ENCODE results near the gene HSPB7. TPM values are rescaled to one million over a fixed set of nuclear protein-coding genes. Genes with fewer than 3 reads are reported as not detected.

Gene HSPB7
- polyA plus RNA-seq, 1 donor (not counting 4 experiments of a cell fraction or from before 2014, with no cell fraction given), result 0.05 TPM

DNA sequence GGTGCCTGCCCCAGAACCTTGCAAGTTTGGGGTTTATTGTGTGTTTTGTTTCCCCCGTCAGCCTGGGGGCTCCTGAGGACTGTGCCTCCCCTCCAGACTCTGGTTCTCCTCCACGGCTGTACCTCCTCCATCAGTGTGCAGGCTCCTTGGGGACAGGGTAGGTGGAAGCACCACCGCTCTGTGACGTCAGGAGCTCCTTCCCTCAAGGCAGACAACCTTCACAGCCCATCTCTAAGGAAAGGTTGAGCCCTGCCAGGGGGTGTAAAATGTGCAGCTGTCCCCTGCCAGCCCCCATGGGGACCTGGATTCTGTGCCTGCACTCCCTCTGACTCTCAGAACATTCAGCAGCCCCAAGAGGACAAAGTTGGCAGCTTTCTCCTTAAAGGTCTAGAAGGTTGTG lies 465 bp upstream of the HSPB7 start:
- no peak overlapping the region for H3K9ac ChIP-seq (ENCODE audit: control insufficient read depth, extremely low read depth, insufficient read depth, low read length)
- DNase-seq (ENCODE audit: low read depth, low spot score) (no peak), FAIRE-seq (no peak)
- dilution Hi-C loops (cut with MboI; ENCODE audit: extremely low pct_ligation_motif_present, low sequenced_read_pairs), result no loop called here
- no peaks in the 10 kb centered on the region for H3K27me3 ChIP-seq (ENCODE audit: control insufficient read depth, extremely low read depth, insufficient read depth, low read length)
- H3K9me3 ChIP-seq (ENCODE audit: control insufficient read depth, low read depth, low read length), result no peaks in the 10 kb centered on the region
- H3K4me1 ChIP-seq (ENCODE audit: control insufficient read depth, extremely low read depth, insufficient read depth, low read length), result peaks cover 2% of the 10 kb centered on the region
- H3K9me1 ChIP-seq (ENCODE audit: control insufficient read depth, extremely low read depth, insufficient read depth, low read length), result no peaks in the 10 kb centered on the region
- no peak overlapping the region for H3K27ac ChIP-seq (ENCODE audit: control insufficient read depth, insufficient read depth, low read length)
- peaks cover 5% of the 10 kb centered on the region for H4K20me1 ChIP-seq (ENCODE audit: control insufficient read depth, extremely low read depth, insufficient read depth, low read length)
- TF ChIP-seq EZH2 (IDR thresholded peaks at IDR 0.05; ENCODE audit: low read length), result no peak
- TF ChIP-seq, protein P1, sequence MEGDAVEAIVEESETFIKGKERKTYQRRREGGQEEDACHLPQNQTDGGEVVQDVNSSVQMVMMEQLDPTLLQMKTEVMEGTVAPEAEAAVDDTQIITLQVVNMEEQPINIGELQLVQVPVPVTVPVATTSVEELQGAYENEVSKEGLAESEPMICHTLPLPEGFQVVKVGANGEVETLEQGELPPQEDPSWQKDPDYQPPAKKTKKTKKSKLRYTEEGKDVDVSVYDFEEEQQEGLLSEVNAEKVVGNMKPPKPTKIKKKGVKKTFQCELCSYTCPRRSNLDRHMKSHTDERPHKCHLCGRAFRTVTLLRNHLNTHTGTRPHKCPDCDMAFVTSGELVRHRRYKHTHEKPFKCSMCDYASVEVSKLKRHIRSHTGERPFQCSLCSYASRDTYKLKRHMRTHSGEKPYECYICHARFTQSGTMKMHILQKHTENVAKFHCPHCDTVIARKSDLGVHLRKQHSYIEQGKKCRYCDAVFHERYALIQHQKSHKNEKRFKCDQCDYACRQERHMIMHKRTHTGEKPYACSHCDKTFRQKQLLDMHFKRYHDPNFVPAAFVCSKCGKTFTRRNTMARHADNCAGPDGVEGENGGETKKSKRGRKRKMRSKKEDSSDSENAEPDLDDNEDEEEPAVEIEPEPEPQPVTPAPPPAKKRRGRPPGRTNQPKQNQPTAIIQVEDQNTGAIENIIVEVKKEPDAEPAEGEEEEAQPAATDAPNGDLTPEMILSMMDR (optimal IDR thresholded peaks at IDR 0.05 in 1 of 3, IDR thresholded peaks at IDR 0.05 in 1 of 3, conservative IDR thresholded peaks at IDR 0.05 in 1 of 3; ENCODE audit: extremely low read depth in 1 of 3, insufficient read depth in 2 of 3, low read length in 3 of 3), result no peak
- H3K79me2 ChIP-seq (ENCODE audit: control insufficient read depth, insufficient read depth, low read length), result no peaks in the 10 kb centered on the region
- no peak overlapping the region for H3K4me3 ChIP-seq (ENCODE audit: control insufficient read depth in 2 of 3, extremely low read depth in 1 of 3, insufficient read depth in 2 of 3, low read depth in 1 of 3, low read length in 3 of 3)
- no peak overlapping the region for H2AFZ ChIP-seq (ENCODE audit: control insufficient read depth, low read length)
- H3K36me3 ChIP-seq (ENCODE audit: control insufficient read depth in 2 of 2, extremely low read depth in 1 of 2, insufficient read depth in 2 of 2, low read length in 2 of 2), result no peaks in the 10 kb centered on the region
- no peak overlapping the region for H3K4me2 ChIP-seq (ENCODE audit: control insufficient read depth, extremely low read depth, insufficient read depth, low read depth, low read length)

DNA sequence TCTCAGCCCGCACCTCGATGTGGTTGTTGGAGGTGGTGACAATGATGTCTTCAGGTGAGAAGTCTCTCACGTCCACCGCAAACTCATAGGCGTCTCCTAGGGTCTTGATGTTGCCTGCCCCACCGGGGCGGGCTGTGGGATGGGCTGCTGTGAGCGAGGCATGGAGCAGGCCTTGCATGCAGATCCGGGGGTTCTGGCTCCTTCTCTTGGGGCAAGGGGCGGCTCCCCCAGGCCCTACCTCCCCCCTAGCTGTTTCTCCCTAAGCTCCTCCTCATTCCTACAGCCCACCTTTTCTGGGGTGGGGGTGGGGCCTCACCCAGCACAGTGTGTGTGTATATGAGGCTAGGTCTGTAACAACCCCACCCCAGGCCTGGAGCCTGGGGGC lies 775 bp downstream of the HSPB7 start:
- Histone ChIP-seq H3K4me2 (ENCODE audit: control insufficient read depth, extremely low read depth, insufficient read depth, low read depth, low read length) (no peak overlapping the region), H2AFZ (ENCODE audit: control insufficient read depth, low read length) (no peak overlapping the region)
- no peak for DNase-seq (ENCODE audit: low read depth, low spot score)

More for the DNA sequence above, 775 bp downstream of the HSPB7 start:
- H3K9me1 ChIP-seq (ENCODE audit: control insufficient read depth, extremely low read depth, insufficient read depth, low read length), result no peaks in the 10 kb centered on the region
- no peaks in the 10 kb centered on the region for H3K36me3 ChIP-seq (ENCODE audit: control insufficient read depth in 2 of 2, extremely low read depth in 1 of 2, insufficient read depth in 2 of 2, low read length in 2 of 2)
- no peak for FAIRE-seq
- TF ChIP-seq EZH2 (IDR thresholded peaks at IDR 0.05; ENCODE audit: low read length), result no peak
- TF ChIP-seq, protein P1 (optimal IDR thresholded peaks at IDR 0.05 in 1 of 3, IDR thresholded peaks at IDR 0.05 in 1 of 3, conservative IDR thresholded peaks at IDR 0.05 in 1 of 3; ENCODE audit: extremely low read depth in 1 of 3, insufficient read depth in 2 of 3, low read length in 3 of 3), result no peak
- H4K20me1 ChIP-seq (ENCODE audit: control insufficient read depth, extremely low read depth, insufficient read depth, low read length), result peaks cover 5% of the 10 kb centered on the region
- H3K27me3 ChIP-seq (ENCODE audit: control insufficient read depth, extremely low read depth, insufficient read depth, low read length), result no peaks in the 10 kb centered on the region
- H3K27ac ChIP-seq (ENCODE audit: control insufficient read depth, insufficient read depth, low read length), result no peak overlapping the region
- peaks cover 4% of the 10 kb centered on the region for H3K4me1 ChIP-seq (ENCODE audit: control insufficient read depth, extremely low read depth, insufficient read depth, low read length)
- H3K9ac ChIP-seq (ENCODE audit: control insufficient read depth, extremely low read depth, insufficient read depth, low read length), result no peak overlapping the region
- dilution Hi-C loops (cut with MboI; ENCODE audit: extremely low pct_ligation_motif_present, low sequenced_read_pairs), result no loop called here
- no peak overlapping the region for H3K4me3 ChIP-seq (ENCODE audit: control insufficient read depth in 2 of 3, extremely low read depth in 1 of 3, insufficient read depth in 2 of 3, low read depth in 1 of 3, low read length in 3 of 3)
- H3K79me2 ChIP-seq (ENCODE audit: control insufficient read depth, insufficient read depth, low read length), result no peaks in the 10 kb centered on the region
- H3K9me3 ChIP-seq (ENCODE audit: control insufficient read depth, low read depth, low read length), result no peaks in the 10 kb centered on the region
